CD4-positive, CD25-positive, alpha-beta regulatory T cell (primary cell): ENCODE measurements around the gene ATP6V1E1. TPM values are rescaled to one million over a fixed set of nuclear protein-coding genes. Genes with fewer than 3 reads are reported as not detected.
"Not testable (repeated sequence)": the region's sequence is repeated elsewhere in the genome, so short reads cannot be mapped to it uniquely, and the experiment has no call there.

Source experiments
- ATAC-seq, 2 donors: fragments of 150-1000 bp; cut with Tn5 transposase; one replicate each; pipeline ENCODE4 v1.10.0; 2021; ENCODE audit warnings: low read depth in 2 of 2, moderate number of reproducible peaks in 2 of 2, moderate library complexity in 1 of 2
- DNase-seq, 3 donors: peaks; one replicate each; pipeline versions ENCODE4 v3.0.0 to v3.0.0-alpha.2; 2012 to 2022; ENCODE audit warnings: mixed read lengths in 1 of 3
- H3K27ac ChIP-seq: one replicate; pipeline ENCODE4 v1.7.0; 2013; ENCODE audit warnings: mild to moderate bottlenecking, low read length; ENCODE audit not compliant: insufficient read depth, poor library complexity, severe bottlenecking
- H3K27me3 ChIP-seq: one replicate; pipeline ENCODE4 v1.7.0; 2013; ENCODE audit warnings: low read length; ENCODE audit not compliant: control insufficient read depth, insufficient read depth
- H3K36me3 ChIP-seq: one replicate; pipeline ENCODE4 v1.7.0; 2013; ENCODE audit warnings: mild to moderate bottlenecking, low read length, moderate library complexity; ENCODE audit not compliant: control insufficient read depth, insufficient read depth
- H3K4me1 ChIP-seq: 2 replicates; pipeline ENCODE4 v1.7.0; 2013; ENCODE audit warnings: mild to moderate bottlenecking, low read length; ENCODE audit not compliant: insufficient read depth, control insufficient read depth, poor library complexity, severe bottlenecking
- H3K4me3 ChIP-seq: one replicate; pipeline ENCODE4 v1.7.0; 2013; ENCODE audit warnings: low read depth, mild to moderate bottlenecking, low read length, moderate library complexity
- H3K9me3 ChIP-seq, 2 experiments: 1 replicate in 1 of 2; 2 replicates in 1 of 2; pipeline ENCODE4 v1.7.0; 2013; ENCODE audit warnings: low read length in 2 of 2, mild to moderate bottlenecking in 1 of 2, moderate library complexity in 1 of 2; ENCODE audit not compliant: control insufficient read depth in 2 of 2
- H3K27ac Mint-ChIP-seq, 3 donors: one replicate each; pipeline ENCODE4 v1.8.0; 2020 to 2022; ENCODE audit warnings: mild to moderate bottlenecking in 3 of 3, mixed read lengths in 3 of 3, moderate library complexity in 2 of 3
- H3K27me3 Mint-ChIP-seq: one replicate; pipeline ENCODE4 v1.8.0; 2022; ENCODE audit warnings: mild to moderate bottlenecking, mixed read lengths
- H3K36me3 Mint-ChIP-seq: one replicate; pipeline ENCODE4 v1.8.0; 2020; ENCODE audit warnings: mixed read lengths
- H3K4me1 Mint-ChIP-seq, 4 donors: one replicate each; pipeline ENCODE4 v1.8.0; 2020 to 2022; ENCODE audit warnings: mixed read lengths in 4 of 4, mild to moderate bottlenecking in 1 of 4
- H3K4me3 Mint-ChIP-seq, 4 donors: one replicate each; pipeline ENCODE4 v1.8.0; 2020 to 2022; ENCODE audit warnings: mild to moderate bottlenecking in 4 of 4, mixed read lengths in 4 of 4, moderate library complexity in 3 of 4
- H3K9me3 Mint-ChIP-seq, 7 donors: one replicate each; pipeline ENCODE4 v1.8.0; 2020 to 2022; ENCODE audit warnings: mixed read lengths in 7 of 7, mild to moderate bottlenecking in 3 of 7, moderate library complexity in 2 of 7
- polyA plus RNA-seq, 4 donors: library from polyadenylated mRNA; unstranded; fragments of 300-500 nt; fragmentation: Illumina TruSeq; gene quantifications; one replicate each; pipeline ENCODE4 v1.2.3, GENCODE V29; 2021
- total RNA-seq: library from RNA; stranded (reverse); gene quantifications from one replicate; pipeline ENCODE4 v1.2.3, GENCODE V29; 2022

ATP6V1E1 gene
- total and polyA plus RNA-seq, 5 donors from 2014 or later: 68.6 to 138 (median 124) TPM

DNA sequence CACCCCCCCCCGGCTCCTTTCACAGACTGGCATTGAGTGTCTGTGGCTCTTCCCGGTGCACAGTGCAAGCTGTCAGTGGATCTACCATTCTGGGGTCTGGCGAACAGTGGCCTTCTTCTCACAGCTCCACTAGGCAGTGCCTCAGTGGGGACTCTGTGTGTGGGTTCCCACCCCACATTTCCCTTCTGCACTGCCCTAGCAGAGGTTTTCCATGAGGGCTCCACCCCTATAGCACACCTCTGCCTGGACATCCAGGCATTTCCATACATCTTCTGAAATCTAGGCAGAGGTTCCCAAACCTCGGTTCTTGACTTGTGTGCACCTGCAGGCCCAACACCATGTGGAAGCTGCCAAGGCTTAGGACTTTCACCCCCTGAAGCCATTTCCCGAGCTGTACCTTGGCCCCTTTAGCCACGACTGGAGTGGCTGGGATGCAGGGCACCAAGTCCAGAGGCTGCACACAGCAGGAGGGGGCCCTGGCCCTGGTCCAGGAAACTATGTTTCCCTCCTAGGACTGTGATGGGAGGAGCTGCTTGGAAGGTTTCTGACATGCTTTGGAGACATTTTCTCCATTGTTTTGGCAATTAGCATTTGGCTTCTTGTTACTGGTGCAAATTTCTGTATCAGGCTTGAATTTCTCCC, 36.0 kb upstream of the ATP6V1E1 start:
- Mint-ChIP-seq H3K27ac (no peak overlapping the region), H3K4me1 (peaks cover 5 to 23% (median 11%) of the 10 kb centered on the region in 4 donors), H3K4me3 (no peak overlapping the region), H3K36me3 (peaks cover 38% of the 10 kb centered on the region), H3K9me3 (peaks cover 0 to 17% (median 1%) of the 10 kb centered on the region in 7 donors), H3K27me3 (no peaks in the 10 kb centered on the region)
- peaks cover 35% of the 10 kb centered on the region for H3K36me3 ChIP-seq
- no peak for DNase-seq
- ATAC-seq: no peak
- H3K27ac ChIP-seq: no peak overlapping the region
- H3K9me3 ChIP-seq: peaks cover 0 to 9% of the 10 kb centered on the region in 2 experiments
- H3K4me1 ChIP-seq: no peaks in the 10 kb centered on the region
- no peaks in the 10 kb centered on the region for H3K27me3 ChIP-seq
- no peak overlapping the region for H3K4me3 ChIP-seq

DNA sequence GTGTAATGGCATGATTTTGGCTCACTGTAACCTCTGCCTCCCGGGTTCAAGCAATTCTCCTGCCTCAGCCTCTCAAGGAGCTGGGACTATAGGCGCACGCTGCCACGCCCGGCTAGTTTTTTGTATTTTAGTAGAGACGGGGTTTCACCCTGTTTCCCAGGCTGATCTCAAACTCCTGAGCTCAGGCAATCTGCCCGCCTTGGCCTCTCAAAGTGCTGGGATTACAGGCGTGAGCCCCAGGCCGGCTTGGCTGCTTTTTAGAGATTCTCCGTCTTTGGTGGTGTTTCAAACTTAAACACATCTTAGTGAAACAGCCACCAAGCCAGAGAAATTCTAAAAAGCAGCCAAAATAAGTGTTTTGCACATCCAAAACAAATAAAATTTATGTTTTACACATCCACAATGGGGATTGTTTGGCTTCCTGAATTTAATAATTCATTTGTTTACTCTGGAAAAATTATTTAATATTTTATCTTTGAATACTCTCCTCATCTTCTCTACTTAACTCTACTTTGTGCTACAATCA, 28.4 kb upstream of the ATP6V1E1 start:
- H3K9me3 ChIP-seq: no peaks in the 10 kb centered on the region
- H3K4me3 ChIP-seq: no peak overlapping the region
- ATAC-seq: no peak
- no peaks in the 10 kb centered on the region for H3K4me1 ChIP-seq
- Mint-ChIP-seq H3K36me3 (peaks cover 13% of the 10 kb centered on the region), H3K27ac (no peak overlapping the region), H3K4me1 (peaks cover 0 to 5% (median under 1%) of the 10 kb centered on the region in 4 donors), H3K9me3 (no peaks in the 10 kb centered on the region), H3K4me3 (no peak overlapping the region), H3K27me3 (no peaks in the 10 kb centered on the region)
- H3K27me3 ChIP-seq: no peaks in the 10 kb centered on the region
- DNase-seq: no peak
- no peak overlapping the region for H3K27ac ChIP-seq
- H3K36me3 ChIP-seq: peaks cover 16% of the 10 kb centered on the region

DNA sequence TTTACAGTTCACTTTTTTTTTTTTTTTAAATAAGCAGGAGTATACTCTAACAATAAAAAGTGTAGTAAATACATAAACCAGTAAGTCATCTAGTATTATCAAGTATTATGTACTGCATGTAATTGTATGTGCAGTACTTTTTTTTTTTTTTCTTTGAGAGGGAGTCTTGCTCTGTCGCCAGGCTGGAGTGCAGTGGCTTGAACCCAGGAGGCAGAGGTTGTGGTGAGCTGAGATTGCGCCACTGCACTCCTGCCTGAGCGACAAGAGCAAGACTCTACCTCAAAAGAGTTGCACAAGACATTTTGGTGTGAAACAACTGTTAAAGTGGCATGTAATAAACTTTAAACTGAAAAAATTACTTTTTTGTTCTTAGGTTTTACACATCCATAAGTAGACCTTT, 26.7 kb upstream of the ATP6V1E1 start:
- no peak overlapping the region for H3K4me3 ChIP-seq
- no peaks in the 10 kb centered on the region for H3K9me3 ChIP-seq
- H3K27ac ChIP-seq: no peak overlapping the region
- Mint-ChIP-seq H3K36me3 (peaks cover 7% of the 10 kb centered on the region), H3K27ac (peak overlapping the region in 1 of 3 donors; percentile 63), H3K9me3 (no peaks in the 10 kb centered on the region), H3K4me1 (peaks cover 0 to 5% (median 1%) of the 10 kb centered on the region in 4 donors), H3K27me3 (no peaks in the 10 kb centered on the region), H3K4me3 (no peak overlapping the region)
- no peaks in the 10 kb centered on the region for H3K4me1 ChIP-seq
- H3K36me3 ChIP-seq: peaks cover 9% of the 10 kb centered on the region
- ATAC-seq: no peak
- no peaks in the 10 kb centered on the region for H3K27me3 ChIP-seq
- no peak for DNase-seq

DNA sequence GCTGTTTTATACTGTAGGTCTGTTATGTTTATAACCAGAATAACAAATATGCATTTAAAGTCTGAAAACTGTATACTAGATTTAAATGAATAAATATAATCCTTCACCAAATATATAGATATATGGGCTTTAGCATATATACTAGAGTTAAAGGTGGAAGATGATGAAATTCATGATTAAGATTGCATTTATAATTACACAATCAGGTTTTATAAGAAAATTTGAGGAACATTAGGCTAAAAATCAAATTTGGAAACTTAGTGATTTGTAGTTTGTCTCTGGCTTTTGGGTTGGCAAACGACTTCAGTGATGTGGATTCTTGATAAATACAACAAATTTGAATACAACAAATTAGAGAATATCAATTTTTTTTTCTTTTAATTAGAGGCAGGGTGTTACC, 20.0 kb upstream of the ATP6V1E1 start:
- Histone ChIP-seq H3K36me3 (no peaks in the 10 kb centered on the region), H3K27ac (no peak overlapping the region), H3K27me3 (no peaks in the 10 kb centered on the region), H3K9me3 (no peaks in the 10 kb centered on the region), H3K4me1 (no peaks in the 10 kb centered on the region), H3K4me3 (no peak overlapping the region)
- DNase-seq (no peak), ATAC-seq (no peak)
- Mint-ChIP-seq H3K27ac (no peak overlapping the region), H3K4me3 (no peak overlapping the region), H3K27me3 (no peaks in the 10 kb centered on the region), H3K9me3 (no peaks in the 10 kb centered on the region), H3K4me1 (peaks cover 2 to 12% (median 10%) of the 10 kb centered on the region in 4 donors), H3K36me3 (peaks cover 8% of the 10 kb centered on the region)

DNA sequence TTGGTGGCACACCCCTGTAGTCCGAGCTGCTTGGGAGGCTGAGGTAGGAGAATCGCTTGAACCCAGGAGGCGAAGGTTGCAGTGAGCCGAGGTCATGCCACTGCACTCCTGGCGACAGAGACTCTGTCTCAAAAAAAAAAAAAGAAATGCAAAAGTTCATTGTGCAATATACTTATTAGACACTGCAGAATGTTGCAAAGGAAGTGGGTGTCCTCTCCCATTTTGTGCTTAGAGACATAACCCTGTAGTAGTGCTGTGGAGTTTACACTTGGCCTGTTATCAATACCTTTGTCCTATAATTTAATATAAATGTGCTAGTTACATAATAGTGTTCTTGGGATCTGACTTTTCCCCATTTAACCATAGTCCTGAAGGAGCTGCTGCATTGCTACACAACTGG, 19.4 kb upstream of the ATP6V1E1 start:
- Mint-ChIP-seq H3K36me3 (peaks cover 5% of the 10 kb centered on the region), H3K9me3 (no peaks in the 10 kb centered on the region), H3K27ac (no peak overlapping the region), H3K4me1 (peaks cover 2 to 11% (median 10%) of the 10 kb centered on the region in 4 donors), H3K4me3 (no peak overlapping the region), H3K27me3 (no peaks in the 10 kb centered on the region)
- H3K27ac ChIP-seq: no peak overlapping the region
- H3K4me1 ChIP-seq: no peaks in the 10 kb centered on the region
- H3K36me3 ChIP-seq: no peaks in the 10 kb centered on the region
- H3K4me3 ChIP-seq: no peak overlapping the region
- no peaks in the 10 kb centered on the region for H3K27me3 ChIP-seq
- DNase-seq (no peak), ATAC-seq (no peak)
- no peaks in the 10 kb centered on the region for H3K9me3 ChIP-seq

DNA sequence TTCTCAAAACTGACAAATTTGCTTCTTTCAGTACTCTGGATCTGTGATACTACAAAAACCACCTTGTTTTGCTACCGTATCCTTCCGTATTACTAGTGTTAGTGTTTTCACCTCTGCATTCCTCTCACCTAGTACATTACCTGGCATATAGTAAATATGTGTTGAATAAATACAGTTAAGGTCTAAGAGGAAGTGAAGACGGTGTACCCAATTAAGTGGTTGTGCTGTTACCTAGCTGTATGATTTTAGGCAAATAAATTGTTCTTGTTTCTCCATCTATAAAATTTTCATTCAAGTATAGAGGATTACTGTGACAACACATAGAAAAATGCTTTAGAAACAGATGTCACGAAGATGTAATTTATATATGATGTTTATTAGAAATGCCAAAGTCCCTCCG, 18.9 kb upstream of the ATP6V1E1 start:
- peaks cover 8% of the 10 kb centered on the region for H3K36me3 Mint-ChIP-seq
- H3K27ac ChIP-seq: no peak overlapping the region
- H3K27me3 Mint-ChIP-seq: no peaks in the 10 kb centered on the region
- no peaks in the 10 kb centered on the region for H3K4me1 ChIP-seq
- ATAC-seq (no peak), DNase-seq (no peak)
- no peak overlapping the region for H3K4me3 ChIP-seq
- no peak overlapping the region for H3K4me3 Mint-ChIP-seq
- H3K9me3 ChIP-seq: no peaks in the 10 kb centered on the region
- H3K27ac Mint-ChIP-seq: peak overlapping the region in 1 of 3 donors; percentile 67
- H3K9me3 Mint-ChIP-seq: no peaks in the 10 kb centered on the region
- peaks cover 5 to 16% (median 13%) of the 10 kb centered on the region in 4 donors for H3K4me1 Mint-ChIP-seq
- H3K36me3 ChIP-seq: no peaks in the 10 kb centered on the region
- H3K27me3 ChIP-seq: no peaks in the 10 kb centered on the region

DNA sequence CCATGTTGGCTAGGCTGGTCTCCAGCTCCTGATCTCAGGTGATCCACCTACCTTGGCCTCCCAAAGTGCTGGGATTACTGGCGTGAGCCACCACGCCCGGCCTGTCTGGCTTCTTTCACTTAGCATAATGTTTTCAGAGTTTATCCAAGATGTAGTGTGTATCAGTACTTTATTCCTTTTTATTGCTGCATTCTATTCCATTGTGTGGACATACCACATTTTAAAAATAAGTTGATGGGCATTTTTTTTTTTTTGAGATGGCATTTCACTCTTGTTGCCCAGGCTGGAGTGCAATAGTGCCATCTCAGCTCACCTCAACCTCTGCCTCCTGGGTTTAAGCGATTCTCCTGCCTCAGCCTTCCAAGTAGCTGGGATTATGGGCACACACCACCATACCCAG, 13.8 kb upstream of the ATP6V1E1 start:
- H3K4me3 Mint-ChIP-seq: not testable (repeated sequence)

DNA sequence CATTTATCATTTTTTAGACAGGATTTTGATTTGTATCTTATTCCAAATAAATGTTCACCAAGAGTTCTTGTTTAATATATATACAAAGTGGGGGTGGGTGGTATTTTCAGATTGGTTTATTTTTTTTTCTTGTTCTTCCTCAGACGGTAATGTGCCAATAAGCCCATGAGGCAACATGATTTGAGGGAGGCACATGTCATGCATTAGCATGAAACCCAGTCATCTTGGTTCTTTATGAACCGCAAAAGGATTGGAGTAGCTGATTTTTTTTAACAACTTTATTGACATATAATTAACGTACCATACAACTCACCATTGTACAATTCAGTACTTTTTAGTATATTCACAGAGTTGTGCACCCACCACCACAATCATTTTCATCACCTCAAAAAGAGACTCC, 12.7 kb upstream of the ATP6V1E1 start:
- Mint-ChIP-seq H3K27me3 (no peaks in the 10 kb centered on the region), H3K36me3 (peaks cover 5% of the 10 kb centered on the region), H3K9me3 (no peaks in the 10 kb centered on the region), H3K4me3 (peak overlapping the region in 3 of 4 donors; percentile 22 to 76 (median 75)), H3K4me1 (peaks cover 16 to 50% (median 33%) of the 10 kb centered on the region in 4 donors), H3K27ac (peak overlapping the region in 2 of 3 donors; percentile 25 to 69)
- ATAC-seq (no peak), DNase-seq (no peak)
- no peaks in the 10 kb centered on the region for H3K27me3 ChIP-seq
- no peaks in the 10 kb centered on the region for H3K9me3 ChIP-seq
- no peak overlapping the region for H3K4me3 ChIP-seq
- H3K36me3 ChIP-seq: no peaks in the 10 kb centered on the region
- peaks cover 23% of the 10 kb centered on the region for H3K4me1 ChIP-seq
- no peak overlapping the region for H3K27ac ChIP-seq

More for the DNA sequence above, 13.8 kb upstream of the ATP6V1E1 start:
- H3K4me3 ChIP-seq, H3K27me3 Mint-ChIP-seq, H3K27me3 ChIP-seq, H3K27ac ChIP-seq, H3K9me3 Mint-ChIP-seq, DNase-seq, ATAC-seq, H3K36me3 ChIP-seq, H3K36me3 Mint-ChIP-seq, H3K9me3 ChIP-seq, H3K27ac Mint-ChIP-seq: not testable (repeated sequence)
- peaks cover 23% of the 10 kb centered on the region for H3K4me1 ChIP-seq
- peaks cover 16 to 51% (median 33%) of the 10 kb centered on the region in 4 donors for H3K4me1 Mint-ChIP-seq
